SHP77 (cell line): ENCODE data around the gene IRF6.

Source experiments
- DNase-seq, 2 experiments: peaks; one replicate each; lab custom pipeline; 2025; lab: John Stamatoyannopoulos, UW

The IRF6 gene

GRCh38 chr1:209790286-209791193 lies 15.4 kb downstream of the IRF6 start:
- DNase-seq: no peak

GRCh38 chr1:209789245-209789644 lies 16.7 kb downstream of the IRF6 start:
- DNase-seq: no peak

- no peak for DNase-seq
Observed at GRCh38 chr1:209787551-209787950, 18.4 kb downstream of the IRF6 start.

- DNase-seq: no peak
Observed at GRCh38 chr1:209786146-209786545, 19.8 kb downstream of the IRF6 start.

- DNase-seq: no peak
Observed at GRCh38 chr1:209785592-209785991, 20.4 kb downstream of the IRF6 start.

- DNase-seq: peak; percentile 96
Observed at GRCh38 chr1:209784265-209785169, 21.4 kb downstream of the IRF6 start, which contains the start of gene C1orf74. Gene C1orf74, minus strand, starts transcription at chr1:209784559. Its CDS starts 925 bp downstream, at chr1:209783634.

GRCh38 chr1:209783386-209783785 lies 22.6 kb downstream of the IRF6 start:
- peak; percentile 15 to 40 for DNase-seq

- no peak for DNase-seq
Observed at GRCh38 chr1:209780268-209780667, 25.7 kb downstream of the IRF6 start.

- DNase-seq: no peak
Observed at GRCh38 chr1:209778102-209778501, 27.8 kb downstream of the IRF6 start.

GRCh38 chr1:209777587-209777986 lies 28.4 kb downstream of the IRF6 start:
- DNase-seq: no peak

GRCh38 chr1:209775678-209776077 lies 30.3 kb downstream of the IRF6 start:
- no peak for DNase-seq

- no peak for DNase-seq
Observed at GRCh38 chr1:209774592-209774991, 31.4 kb downstream of the IRF6 start.

- no peak for DNase-seq
Observed at GRCh38 chr1:209772126-209772525, 33.8 kb downstream of the IRF6 start.

GRCh38 chr1:209770636-209771415 lies 35.1 kb downstream of the IRF6 start:
- DNase-seq: no peak

GRCh38 chr1:209769971-209770370 lies 36.0 kb downstream of the IRF6 start:
- DNase-seq: no peak

GRCh38 chr1:209769171-209769904 lies 36.6 kb downstream of the IRF6 start:
- DNase-seq: no peak

GRCh38 chr1:209768354-209768774 lies 37.6 kb downstream of the IRF6 start:
- DNase-seq: no peak

GRCh38 chr1:209767706-209768105 lies 38.2 kb downstream of the IRF6 start:
- no peak for DNase-seq

GRCh38 chr1:209767096-209767495 lies 38.8 kb downstream of the IRF6 start:
- DNase-seq: no peak

GRCh38 chr1:209766051-209766450 lies 39.9 kb downstream of the IRF6 start:
- DNase-seq: no peak

GRCh38 chr1:209761011-209761635 lies 44.8 kb downstream of the IRF6 start:
- no peak for DNase-seq
